T-helper 1 cell treated with Interleukin-12 subunit alpha and Interleukin-12 subunit beta and Interleukin-4 antibody, amounts not matched to agents 30 ng/mL and 1 ng/mL, for 36 hours (primary cell): ENCODE measurements around the gene FGF8. TPM values are rescaled to one million over a fixed set of nuclear protein-coding genes. Genes with fewer than 3 reads are reported as not detected.

ENCODE experiments used
- intact Hi-C: fragments of 100-400 bp; cut with micrococcal nuclease; formaldehyde crosslinking; loops from one replicate; pipeline ENCODE4 v1.15.1; 2024
- total RNA-seq: library from RNA; stranded (reverse); gene quantifications from 2 replicates; pipeline ENCODE4 v1.2.3, GENCODE V29; 2022

Gene FGF8
- total RNA-seq, 1 donor from 2014 or later: not detected

DNA sequence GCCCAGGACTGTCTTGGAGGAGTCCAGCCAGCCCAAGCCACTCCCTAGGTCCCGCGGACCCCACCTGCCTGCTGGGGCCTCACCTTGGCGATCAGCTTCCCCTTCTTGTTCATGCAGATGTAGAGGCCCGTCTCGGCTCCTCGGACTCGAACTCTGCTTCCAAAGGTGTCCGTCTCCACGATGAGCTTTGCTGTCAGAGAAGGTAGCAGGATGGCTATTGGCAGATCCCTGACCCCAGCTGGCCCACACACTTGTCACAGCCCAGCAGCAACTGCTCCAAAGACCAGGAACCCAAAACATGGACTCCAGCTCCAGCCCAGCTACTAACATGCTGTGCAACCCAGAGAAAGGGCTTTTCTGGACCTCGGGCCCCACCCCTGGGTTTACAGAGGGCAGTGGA is 4.5 kb downstream of the FGF8 start:
- intact Hi-C loops: no loop called here

DNA sequence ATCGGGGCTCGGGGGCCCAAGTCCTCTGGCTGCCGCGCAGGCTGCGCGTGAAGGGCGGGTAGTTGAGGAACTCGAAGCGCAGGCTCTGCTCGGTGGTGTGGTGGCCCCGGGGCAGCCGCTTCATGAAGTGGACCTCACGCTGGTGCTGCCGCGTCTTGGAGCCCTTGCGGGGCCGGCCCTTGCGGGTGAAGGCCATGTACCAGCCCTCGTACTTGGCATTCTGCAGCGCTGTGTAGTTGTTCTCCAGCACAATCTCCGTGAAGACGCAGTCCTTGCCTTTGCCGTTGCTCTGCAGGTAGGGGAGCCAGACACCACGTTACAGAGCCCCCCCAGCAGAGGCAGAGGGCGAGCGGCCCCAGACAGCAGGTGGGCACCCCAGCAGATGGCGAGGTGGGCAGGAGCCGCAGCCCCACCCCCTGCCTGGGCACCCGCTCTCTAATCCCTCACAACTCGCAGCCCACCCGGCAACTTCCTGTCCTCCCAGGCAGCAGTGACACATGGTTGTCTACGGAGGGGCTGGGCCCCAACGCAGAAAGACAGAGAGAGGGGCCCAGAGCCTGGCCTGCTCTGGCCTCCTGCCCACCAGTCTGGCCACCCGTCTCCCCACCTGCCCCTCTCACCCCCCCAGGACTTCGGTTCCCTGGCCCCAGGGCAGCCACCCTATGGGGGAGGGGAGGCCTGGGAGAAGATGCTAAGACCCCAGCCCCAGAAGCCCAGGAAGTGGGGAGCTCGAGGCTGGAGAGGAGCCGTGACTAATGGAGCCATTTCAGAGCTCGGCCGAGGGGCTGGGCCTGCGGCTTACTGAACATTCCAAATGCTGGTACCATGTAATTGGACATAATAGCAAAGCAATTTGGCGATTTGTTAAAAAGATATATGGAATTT is 5.3 kb downstream of the FGF8 start:
- intact Hi-C loops: no loop called here

GRCh38 chr10:101769541-101770180 is 6.3 kb downstream of the FGF8 start:
- intact Hi-C loops: no loop called here

DNA sequence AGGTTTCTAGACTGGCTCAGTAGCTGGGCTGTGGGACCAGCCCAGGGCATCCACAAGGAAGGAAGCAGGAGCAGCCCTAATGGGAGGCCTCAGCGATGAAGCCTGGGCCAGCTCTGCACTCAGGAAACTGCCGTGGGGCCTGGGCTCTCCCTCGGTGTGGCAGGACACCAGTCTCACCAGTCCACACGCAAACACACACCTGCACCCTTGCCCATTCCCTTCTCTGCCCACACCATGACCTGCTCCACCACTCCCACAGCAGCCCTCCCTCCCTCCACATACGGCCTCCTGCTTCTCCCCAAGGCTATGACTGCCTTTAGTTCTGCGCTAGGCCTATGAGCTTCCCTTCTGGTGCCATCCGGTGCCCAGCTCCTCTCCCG is 7.1 kb downstream of the FGF8 start:
- intact Hi-C loops: no loop called here

DNA sequence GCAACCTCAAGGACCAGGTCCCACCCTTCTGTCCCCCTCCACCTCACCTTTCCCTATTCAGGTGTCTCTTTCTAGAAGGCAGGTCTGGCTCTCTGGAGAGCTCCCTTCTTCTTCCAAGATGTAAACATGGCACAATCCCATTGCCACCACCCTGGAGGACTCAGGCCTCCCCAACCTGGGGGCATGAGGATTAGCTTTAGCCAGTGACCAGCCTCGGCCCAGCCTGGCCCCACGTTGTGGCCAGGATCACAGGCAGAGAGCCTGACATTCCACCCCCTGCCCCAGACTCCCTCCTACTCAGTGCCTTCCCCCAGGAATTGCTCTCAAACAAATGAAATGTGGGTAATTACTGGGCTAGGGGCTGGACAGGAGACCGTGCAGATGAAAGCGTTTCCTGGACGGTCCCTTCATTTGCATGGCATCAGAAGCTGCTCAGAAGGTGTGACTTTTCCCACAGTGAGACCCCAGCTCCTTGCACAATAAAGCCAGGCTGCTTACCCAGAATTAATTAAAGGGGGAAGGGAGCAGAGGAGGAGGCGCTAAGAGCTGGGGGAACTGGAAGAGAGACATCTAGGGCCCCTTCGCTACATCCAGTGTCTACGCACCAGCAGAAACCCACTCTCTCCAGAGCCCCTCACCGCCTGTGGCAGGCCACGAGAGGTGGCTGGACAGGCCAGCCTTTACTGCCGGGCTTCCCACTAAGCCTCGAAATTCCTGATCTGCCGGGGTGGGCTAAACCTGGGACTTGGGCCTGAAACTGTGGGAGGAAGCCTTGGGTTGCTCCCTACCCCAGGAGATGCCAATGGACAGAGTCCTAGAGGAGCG is 7.7 kb downstream of the FGF8 start:
- intact Hi-C loops: no loop called here

DNA sequence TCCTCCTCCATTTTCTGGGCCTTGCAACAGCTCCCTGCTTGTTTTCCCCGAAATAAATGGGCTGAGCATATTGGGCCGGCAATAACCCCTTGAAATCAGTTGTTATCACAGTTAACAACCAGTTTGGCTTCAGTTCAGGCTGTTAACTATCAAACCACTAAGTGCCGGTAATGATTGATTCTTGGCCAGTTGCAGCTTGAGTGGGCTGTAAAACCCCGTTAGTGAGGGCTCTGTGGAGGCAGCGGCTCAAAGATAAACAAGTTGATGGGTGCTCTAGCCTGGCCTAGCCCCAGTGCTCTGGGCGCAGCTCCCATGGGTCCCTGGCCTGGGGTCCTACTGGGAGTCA is 8.3 kb downstream of the FGF8 start:
- intact Hi-C loops: no loop called here

DNA sequence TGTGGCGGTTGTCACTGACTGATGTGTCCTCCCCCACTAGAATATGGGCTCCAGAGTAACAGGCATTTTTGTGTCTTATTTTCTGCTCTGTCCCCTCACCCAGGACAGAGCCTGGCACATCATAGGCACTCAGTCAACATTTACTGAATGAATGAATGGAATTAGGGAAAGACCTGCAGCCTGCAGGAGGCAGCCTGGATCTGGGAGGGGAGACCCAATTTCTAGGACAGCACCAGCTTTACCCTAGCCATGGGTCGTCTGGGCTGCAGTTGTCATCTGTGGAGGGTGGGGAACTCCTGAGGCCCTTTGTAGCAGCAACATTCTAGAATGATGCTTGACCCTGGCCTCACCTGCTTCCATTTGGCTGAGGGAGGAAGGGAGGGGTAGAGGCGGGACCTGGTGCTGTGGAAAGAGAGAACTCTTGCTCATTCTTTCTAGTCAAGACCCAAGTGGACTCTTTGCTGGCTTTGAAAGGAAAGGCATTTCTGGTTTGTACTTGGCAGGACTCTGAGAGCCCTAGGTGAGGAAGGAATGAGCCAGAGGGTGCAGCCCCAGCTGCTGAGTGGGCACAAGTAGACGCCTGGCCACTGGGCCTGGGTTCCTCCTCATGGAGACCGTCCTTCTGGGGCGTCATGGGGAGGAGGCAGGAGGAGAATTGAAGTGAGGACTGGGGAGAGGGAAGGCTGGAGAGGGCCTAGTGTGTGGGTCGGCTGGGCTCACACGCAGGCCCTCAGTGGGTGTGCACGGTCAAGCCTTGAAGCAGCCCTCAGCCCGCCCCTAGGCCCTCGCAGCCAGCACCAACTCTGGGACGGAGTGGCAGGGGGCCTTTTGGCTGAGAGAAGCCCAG is 8.9 kb downstream of the FGF8 start:
- intact Hi-C loops: no loop called here

DNA sequence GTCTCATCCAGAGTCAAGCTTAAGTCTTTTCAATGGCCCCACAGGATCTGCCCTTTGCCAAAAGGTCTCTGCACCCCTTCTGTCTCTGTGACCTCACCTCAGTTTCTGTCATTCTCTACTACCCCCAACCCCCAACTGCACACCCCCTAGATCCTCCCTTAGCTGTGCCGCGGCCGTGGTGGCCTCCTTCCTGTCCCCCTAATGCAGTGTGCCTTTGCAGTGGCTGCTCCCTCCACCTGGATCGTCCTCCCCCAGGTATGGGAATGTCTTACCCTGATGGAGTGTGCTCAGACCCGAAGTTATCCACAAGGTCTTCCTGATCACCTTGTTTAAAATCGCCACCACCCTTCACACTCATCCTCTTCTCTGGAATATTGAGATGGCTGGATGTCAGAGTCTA is 9.6 kb downstream of the FGF8 start:
- intact Hi-C loops: no loop called here

DNA sequence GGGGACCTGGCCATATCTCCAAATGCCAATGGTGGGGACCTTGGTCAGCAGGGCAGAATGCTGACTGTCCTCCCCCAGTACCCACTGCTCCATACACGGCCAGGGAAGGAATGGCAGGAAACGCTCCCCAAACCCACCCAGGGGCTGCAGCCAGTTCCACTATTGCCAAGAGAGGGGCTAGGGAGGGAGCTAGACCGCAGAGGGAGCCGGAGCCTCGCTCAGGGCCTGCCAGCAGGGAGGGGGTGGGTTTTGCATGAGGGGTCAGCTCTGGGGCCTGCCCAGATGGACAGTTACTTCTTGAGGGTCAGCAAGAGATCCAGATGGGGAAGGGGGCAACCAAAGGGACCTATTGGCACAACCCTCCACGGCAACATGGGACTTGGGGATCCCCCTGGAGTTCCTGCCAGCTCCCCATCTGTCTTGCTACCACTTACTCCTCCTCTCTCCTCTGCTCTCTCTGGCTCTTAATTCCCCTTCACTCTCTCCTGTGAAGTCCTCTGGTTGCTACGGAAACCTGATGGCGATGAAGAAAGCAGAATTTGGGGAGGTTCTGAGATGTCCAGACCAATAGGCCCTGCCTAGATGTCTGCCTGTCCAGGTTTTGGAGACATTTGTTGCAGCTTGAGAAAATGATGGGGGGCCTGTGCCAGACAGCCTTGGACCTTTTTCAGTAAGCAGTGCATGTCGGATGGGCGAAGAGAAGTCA is 12.6 kb downstream of the FGF8 start:
- intact Hi-C loops: no loop called here

DNA sequence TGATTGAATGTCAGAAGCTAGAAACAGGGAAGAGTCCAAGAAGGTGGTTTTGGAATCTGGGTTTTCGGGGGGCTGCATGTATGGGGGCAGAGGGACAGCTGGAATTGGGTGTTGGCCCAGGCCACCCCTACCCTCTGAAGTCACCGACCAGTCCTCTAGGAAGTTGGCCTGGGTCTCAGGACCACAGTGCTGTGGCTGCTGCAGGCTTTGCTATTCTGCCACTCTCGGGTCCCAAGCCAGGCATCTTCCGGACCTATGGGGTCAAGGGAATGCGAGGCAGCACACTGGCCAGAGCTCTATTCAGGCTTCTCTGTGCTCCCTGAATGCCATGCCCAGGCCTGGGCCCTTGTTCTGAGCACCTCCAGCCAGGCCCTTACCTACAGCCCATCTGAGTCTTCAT is 13.2 kb downstream of the FGF8 start:
- intact Hi-C loops: no loop called here

DNA sequence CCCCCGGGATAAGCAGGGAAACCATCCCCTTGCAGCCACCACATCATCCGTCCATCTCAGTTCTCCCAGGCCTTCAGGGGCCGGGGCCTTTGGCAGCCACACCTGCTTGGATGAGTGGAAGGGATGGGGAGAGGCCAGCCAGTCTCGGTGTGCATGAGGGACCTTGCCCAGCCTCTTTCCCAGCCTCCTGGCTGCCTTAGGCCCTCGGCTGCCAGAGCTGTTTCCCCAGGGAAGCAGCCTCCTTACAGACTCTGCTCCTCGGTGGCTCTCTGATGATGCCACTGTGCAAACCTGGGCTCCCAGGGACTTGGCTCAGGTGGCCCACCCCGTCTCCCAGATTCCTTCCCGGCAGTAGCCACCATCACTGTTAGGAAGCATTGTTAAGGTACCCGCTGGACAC is 14.7 kb downstream of the FGF8 start:
- intact Hi-C loops: no loop called here

DNA sequence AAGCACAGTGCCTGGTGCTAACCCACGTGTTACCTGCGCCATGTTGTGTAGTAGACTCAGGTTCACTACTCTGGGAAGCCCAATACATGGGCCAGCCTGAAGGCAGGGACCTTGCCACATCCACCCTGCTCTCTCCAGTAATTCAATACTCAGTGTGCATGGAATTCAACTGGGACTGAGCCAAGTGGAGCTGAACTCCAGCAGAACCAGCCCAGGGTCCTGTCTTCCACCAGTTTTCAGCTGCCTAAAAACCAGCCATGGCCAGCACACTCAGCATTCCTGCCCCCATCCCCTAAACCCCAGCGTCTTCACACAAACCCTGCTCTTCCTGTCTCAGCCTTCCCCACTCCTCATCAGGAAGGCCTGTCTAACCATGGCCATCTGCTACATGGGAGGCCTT is 15.4 kb downstream of the FGF8 start:
- intact Hi-C loops: no loop called here

DNA sequence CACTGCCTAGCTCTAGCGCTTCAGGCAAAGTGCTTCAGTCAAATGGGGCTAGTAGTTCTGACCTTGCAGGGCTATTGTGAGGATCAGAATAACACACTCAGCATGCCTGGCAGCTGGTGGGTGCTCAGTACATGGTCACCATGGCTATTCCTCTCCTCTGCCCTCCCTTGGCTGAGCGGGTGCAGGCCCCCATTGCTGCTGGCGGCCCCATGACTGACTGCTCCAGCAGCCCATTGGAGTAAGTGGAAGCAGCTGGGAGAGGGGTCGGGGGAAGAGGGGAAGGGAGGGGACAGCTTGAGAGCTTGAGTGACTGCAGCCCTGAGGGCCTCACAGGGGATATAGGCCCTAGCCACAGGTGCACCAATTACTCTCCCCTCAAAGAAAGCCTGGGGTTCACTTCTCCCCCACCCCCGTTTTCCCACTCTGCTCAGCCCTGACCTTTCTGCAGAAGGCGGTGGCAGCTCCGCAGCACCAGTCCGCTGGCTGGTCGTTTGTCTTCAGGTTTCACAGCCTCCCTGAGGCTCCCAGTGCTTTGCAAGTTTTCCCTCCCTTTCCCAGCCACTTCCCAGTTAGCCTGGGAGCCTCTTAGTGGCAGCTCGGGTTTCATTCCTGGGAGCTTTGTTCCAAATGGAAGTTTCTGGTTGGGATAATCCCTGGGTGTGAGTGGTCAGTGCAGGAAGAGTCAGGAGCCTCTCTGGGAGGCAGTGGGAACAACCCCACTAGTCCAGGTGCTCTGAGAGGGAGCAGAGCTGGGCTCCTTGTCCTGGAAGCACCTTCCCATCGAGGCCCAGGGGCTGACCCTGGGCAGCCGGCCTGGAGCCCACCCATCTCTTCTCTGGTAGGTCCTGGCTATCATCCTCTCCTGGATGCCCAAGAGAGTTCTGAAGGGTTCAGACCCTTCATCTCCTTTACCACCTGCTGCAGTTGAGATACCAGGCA is 16.3 kb downstream of the FGF8 start:
- intact Hi-C loops: no loop called here

- intact Hi-C loops: no loop called here
These were observed 17.1 kb downstream of the FGF8 start for GRCh38 chr10:101758858-101759257.

DNA sequence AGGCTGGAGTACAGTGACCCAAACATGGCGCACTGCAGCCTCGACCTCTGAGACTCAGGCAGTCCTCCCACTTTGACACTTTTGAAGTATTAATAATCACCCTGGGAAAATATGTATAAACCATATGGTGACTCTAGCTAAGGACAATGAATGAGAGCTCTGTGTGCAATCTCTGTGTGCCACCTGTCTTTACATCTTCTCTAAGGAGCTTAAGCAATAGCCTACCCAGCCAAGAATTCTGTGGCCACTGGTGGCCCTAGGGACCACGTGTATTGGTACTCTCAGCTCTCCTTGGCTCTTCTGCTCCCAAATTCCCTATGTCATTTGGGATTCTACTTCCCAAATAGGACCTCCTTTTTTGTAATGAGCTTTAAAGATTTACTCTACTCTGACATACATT is 23.7 kb downstream of the FGF8 start:
- intact Hi-C loops: no loop called here

- intact Hi-C loops: no loop called here
These were observed 26.6 kb downstream of the FGF8 start for GRCh38 chr10:101749047-101750016.

DNA sequence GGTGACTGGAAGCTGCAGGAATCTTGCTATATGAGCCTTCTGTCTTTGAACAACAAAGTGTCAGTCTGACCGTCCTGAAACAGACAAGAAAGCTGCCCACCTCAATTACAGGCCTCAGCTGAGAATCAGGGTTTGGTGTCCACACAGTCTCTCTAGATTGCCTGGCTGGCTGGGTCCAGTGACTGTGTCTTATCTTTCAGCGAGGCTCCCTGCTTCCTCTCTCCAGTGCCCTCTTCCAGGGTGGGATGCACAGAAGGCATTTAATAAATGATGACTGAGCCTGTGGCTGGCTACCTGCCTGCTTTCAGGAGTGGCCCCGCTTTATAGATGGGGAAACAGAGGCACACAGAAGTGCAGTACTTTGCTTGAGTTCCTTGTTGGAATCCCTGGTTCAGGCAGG is 27.4 kb downstream of the FGF8 start:
- intact Hi-C loops: no loop called here

DNA sequence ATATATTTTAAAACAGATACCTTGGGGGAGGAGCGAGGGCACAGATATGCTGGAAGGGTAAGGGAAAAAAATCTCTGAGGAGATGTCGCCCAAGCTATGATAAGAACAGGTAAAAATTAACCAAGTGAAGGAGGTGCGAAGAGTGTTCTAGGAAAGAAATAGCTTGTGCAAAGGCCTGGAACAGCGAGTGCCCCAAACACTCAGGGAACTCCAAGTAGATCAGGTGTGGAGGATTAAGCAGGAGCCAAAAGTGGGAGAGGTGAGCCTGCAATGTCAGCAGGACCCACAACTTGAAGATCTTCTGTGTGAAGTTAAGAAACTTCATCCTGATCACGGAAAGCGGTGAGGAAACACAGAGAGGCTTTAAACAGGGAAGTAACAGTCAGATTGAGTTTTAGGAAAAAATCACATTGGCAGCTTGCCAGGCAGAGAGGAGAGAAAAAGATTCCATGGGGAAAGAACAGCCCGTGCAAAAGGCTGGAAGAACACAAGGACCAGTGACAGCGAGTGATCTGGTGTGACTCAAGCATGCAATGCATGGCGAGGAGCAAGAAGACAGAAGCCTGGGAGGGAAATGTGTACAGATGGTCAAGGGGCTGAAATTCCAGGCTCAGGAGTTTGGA is 30.7 kb downstream of the FGF8 start:
- intact Hi-C loops: no loop called here
